Measurements from ENCODE around the gene FXYD7.

DNA sequence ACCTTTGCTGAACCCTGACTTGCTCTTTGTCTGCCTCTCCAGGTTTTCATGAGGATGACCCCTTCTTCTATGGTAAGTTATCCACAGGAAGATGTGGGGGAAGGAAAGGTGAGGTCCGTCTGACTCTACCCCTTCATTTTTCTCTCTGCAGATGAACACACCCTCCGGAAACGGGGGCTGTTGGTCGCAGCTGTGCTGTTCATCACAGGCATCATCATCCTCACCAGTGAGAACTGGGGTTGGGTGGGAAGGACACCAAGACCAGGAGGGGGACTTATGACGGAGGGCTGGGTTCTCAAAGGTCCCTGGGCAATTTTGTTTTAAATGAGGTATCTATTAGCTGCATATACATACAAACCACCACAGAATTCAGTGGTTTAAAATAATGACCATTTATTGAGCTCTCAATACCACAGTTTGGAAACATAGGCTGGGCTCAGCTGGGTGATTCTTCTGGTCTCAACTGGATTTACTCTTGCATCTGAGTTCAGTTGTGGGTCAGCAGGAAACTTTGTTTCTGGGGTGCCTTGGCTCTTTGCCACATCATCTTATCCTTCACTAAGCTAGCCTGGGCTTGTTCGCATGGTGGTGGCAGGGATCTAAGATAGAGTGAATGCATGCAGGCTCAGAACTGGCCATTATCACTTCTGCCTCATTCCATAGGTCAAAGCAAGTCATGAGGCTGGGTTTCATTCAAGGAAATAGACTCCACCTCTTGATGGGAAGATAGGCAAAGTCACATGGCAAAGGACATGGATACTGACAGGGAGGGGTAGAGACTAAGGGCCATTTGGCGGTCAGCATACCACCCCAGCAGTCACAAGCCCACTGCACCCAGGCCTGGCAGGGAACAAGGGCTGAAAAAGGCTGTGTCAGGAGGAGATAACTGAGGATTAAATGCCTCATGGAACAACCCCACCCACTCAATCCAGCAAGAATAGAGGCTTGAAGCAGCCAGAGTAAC is 23.3 kb downstream of the FXYD7 start:
- TF ChIP-seq, protein P1, sequence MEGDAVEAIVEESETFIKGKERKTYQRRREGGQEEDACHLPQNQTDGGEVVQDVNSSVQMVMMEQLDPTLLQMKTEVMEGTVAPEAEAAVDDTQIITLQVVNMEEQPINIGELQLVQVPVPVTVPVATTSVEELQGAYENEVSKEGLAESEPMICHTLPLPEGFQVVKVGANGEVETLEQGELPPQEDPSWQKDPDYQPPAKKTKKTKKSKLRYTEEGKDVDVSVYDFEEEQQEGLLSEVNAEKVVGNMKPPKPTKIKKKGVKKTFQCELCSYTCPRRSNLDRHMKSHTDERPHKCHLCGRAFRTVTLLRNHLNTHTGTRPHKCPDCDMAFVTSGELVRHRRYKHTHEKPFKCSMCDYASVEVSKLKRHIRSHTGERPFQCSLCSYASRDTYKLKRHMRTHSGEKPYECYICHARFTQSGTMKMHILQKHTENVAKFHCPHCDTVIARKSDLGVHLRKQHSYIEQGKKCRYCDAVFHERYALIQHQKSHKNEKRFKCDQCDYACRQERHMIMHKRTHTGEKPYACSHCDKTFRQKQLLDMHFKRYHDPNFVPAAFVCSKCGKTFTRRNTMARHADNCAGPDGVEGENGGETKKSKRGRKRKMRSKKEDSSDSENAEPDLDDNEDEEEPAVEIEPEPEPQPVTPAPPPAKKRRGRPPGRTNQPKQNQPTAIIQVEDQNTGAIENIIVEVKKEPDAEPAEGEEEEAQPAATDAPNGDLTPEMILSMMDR (IDR thresholded peaks at IDR 0.05; ENCODE audit: low read length): no peak
- no peak for TF ChIP-seq EZH2 (IDR thresholded peaks at IDR 0.05; ENCODE audit: borderline replicate concordance, low read length)

Data from OCI-LY1 (cell line).